ENCODE data around the gene BEND3.
A peak's percentile ranks its signal among the peaks of the same experiment; 100 is the strongest.
"Not testable (repeated sequence)": the region's sequence is repeated elsewhere in the genome, so short reads cannot be mapped to it uniquely, and the experiment has no call there.

BEND3 gene

DNA sequence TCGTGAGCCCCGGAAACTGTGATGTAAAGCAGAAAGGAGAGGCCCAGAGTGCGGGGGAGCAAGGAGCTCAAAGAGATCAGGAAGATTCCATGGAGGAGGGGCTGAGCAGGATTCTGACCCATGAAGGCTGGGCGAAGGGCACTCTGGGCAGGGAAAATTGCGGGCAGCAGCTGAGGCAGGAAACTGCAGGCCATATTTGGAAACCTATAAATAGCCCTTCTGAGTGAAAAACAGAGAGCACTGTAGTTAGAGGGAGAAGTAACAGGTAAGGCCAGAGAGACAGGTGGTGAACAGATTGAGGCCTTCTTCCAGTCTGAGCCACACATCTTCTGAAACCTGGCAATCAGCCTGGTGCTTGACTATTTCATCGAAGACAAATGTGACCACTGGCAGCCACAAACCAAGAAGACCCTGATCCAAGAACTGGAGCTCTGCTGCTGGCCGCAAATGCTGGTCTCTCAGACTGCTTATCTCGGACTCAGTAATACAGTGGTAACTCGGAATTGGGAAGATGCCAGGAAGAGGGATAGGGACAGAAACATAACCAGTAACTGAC lies 14.1 kb upstream of the BEND3 start:
- no peak for FAIRE-seq
- TF ChIP-seq POLR2A (IDR thresholded peaks at IDR 0.05; ENCODE audit: low read depth, low read length) = no peak
- DNase-seq (ENCODE audit: insufficient read length, low spot score) = no peak

DNA sequence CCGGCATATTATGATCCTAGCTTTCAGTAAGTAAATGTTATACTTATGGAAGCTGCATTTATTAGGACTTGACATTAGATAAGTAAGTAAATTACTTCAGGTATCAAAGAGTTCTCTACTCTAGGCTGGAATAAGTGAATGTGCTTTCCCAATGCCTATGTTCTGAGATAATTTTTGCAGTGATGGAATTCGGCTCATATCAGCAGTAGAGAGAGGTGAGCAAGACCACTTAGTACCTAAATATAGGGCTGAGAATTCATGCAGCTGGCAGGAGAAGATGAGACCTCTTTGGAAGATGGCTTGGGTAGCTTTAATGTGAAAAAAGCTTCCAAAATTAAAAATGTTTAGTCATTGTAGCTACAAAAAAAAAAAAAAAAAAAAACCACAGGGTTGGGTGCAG lies 13.3 kb upstream of the BEND3 start:
- TF ChIP-seq POLR2A (IDR thresholded peaks at IDR 0.05; ENCODE audit: low read depth, low read length) = no peak
- no peak for FAIRE-seq

DNA sequence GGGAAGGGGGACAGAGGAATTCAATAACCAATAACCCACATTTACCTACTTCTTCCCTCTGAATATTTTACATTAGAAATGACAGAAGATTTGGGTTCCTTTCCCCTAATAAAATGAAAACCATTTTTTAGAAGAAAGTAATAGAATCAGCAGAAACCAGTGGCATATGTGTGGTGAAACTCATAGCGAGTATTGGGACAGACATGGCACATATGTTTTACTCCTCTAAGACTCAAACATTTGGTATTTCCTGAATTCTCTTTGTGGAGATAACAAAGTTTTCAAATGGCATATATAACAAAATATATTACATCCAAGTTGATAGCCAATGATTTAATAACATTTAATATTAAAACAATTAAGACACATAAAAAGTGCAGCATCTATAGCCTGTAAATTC lies 12.9 kb upstream of the BEND3 start:
- no peak for TF ChIP-seq POLR2A (IDR thresholded peaks at IDR 0.05; ENCODE audit: low read depth, low read length)
- DNase-seq (ENCODE audit: insufficient read length, low spot score) = no peak
- FAIRE-seq = no peak

More for the DNA sequence above, 13.3 kb upstream of the BEND3 start:
- no peak for DNase-seq (ENCODE audit: insufficient read length, low spot score)

DNA sequence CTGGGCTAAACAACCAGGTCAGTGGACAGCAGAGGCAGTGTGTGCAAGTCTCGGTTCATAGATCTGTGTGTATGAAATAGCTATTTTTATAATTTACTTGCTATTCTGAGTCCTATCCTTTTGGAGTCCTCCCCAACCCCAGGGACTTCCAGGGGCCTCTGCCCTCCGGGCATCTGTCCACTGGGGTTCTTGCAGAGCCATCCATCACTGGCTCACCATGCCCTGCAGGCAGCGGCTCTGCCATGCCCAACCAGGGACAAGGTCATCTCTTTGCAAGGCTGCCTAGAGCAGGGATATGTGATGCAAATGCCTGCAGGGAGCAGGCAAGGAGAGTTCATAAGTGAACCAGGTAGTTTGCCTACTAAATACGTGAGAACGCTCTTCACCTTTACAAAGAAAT lies 10.5 kb upstream of the BEND3 start:
- FAIRE-seq (no peak), DNase-seq (ENCODE audit: insufficient read length, low spot score) (no peak)
- TF ChIP-seq POLR2A (IDR thresholded peaks at IDR 0.05; ENCODE audit: low read depth, low read length) = no peak

DNA sequence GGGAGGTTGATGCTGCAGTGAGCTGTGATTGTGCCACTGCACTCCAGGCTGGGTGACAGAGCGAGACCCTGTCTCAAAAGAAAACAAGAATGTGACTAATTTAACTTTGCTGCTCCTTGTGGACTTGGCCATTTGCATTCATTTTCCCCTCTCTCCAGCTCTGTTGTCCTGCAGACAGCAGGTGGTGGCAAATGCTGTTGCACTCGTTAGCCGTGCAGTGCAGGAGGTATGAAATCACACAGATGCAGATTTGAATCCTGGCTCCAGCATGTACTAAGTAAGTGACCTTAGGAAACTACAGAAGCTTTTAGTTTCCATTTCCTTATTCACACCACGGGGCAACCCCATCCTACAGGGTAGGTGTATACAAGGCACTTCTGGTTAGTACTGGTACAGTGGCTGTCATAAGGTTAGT lies 9.6 kb upstream of the BEND3 start:
- DNase-seq (ENCODE audit: insufficient read length, low spot score) (no peak), FAIRE-seq (no peak)
- TF ChIP-seq POLR2A (IDR thresholded peaks at IDR 0.05; ENCODE audit: low read depth, low read length) = no peak

DNA sequence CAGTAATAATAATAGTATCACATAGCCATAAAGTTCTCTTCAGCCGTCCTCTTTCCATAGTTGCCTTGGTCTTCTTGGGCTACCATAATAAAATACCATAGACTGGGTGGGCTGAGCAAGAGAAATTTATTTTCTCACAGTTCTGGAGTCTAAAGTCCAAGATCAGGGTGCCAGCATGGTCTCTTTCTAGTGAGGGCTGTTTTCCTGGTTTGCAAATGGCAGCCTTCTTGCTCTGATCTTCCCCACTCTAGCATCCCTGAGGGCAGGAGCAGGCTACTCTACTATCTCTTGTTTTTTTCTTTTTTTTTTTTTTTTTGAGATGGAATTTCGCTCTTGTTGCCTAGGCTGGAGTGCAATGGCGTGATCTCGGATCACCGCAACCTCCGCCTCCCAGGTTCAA lies 8.2 kb upstream of the BEND3 start:
- TF ChIP-seq POLR2A (IDR thresholded peaks at IDR 0.05; ENCODE audit: low read depth, low read length) = no peak
- DNase-seq (ENCODE audit: insufficient read length, low spot score) = no peak
- no peak for FAIRE-seq

DNA sequence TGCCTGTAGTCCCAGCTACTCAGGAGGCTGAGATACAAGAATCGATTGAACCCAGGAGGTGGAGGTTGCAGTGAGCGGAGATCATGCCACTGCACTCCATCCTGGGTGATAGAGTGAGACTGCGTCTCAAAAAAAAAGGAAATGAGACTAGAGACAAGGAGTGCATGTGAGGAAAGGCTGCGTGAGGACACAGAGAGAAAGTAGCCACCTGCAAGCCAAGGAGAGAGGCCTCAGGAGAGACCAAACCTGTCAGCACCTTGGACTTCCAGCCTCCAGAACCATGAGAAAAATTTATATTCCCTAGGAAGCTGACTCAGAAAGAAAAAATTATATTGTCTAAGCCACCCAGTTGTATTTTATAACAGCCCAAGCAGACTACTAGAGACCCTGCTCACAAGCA lies 7.4 kb upstream of the BEND3 start:
- TF ChIP-seq POLR2A (IDR thresholded peaks at IDR 0.05; ENCODE audit: low read depth, low read length) = no peak
- DNase-seq (ENCODE audit: insufficient read length, low spot score) = no peak
- FAIRE-seq = no peak

DNA sequence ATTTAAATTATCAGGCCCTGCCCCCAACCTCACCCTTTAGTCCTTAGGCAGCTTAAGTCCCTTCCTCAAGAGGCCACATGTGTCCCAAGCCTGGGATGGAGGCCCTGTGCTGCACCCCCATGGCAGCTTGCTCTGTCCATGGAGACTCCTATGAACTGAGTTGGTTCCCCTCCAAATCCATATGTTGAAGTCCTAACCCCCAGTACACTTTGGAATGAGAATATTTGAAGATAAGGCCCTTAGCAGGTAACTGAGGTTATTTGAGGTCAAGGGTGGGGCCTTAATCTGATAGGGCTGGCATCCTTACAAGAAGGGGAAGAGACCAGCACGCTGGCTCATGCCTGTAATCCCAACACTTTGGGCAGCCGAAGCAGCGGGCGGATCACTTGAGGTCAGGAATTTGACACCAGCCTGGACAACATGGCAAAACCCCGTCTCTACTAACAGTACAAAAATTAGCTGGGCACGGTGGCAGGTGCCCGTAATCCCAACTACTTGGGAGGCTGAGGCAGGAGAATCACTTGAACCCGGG lies 6.7 kb upstream of the BEND3 start:
- FAIRE-seq (no peak), DNase-seq (ENCODE audit: insufficient read length, low spot score) (no peak)

DNA sequence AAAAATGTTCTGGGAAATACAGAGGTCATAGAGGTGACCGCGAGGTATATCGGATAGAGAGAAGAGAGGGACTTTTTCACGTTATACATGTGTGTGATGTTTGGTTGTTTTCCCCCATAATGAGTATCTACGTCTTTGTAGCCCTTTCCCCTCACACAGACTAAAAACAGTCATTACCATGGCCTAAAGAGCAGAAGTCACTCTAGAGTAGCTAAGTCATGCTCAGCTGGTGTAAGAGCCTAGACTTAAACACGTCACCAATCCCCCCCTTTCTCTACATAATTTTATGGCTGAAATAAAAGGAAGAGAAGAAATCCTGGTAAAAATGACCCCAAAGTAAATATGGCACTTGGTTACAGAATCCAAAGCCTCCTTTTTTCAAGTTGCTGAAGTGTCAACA lies 6.0 kb upstream of the BEND3 start:
- DNase-seq (ENCODE audit: insufficient read length, low spot score) (no peak), FAIRE-seq (no peak)
- no peak for TF ChIP-seq POLR2A (IDR thresholded peaks at IDR 0.05; ENCODE audit: low read depth, low read length)

More for the DNA sequence above, 6.7 kb upstream of the BEND3 start:
- TF ChIP-seq POLR2A (IDR thresholded peaks at IDR 0.05; ENCODE audit: low read depth, low read length) = no peak

DNA sequence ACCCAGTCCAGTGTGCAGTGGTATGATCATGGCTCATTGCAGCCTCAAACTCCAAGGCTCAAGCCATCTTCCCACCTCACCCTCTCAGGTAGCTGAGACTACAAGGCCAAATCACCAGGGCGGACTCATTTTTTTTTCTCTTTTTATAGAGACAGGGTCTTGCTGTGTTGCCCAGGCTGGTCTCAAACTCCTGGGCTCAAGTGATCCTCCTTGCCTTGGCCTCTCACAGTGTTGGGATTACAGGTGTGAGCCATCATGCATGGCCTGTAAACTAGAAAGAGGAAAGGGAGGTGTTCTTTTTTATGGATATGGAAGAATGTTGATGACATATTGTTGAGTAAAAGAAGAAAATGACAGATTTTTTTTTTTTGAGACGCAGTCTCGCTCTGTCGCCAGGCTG lies 5.1 kb upstream of the BEND3 start:
- TF ChIP-seq POLR2A (IDR thresholded peaks at IDR 0.05; ENCODE audit: low read depth, low read length) = no peak
- DNase-seq (ENCODE audit: insufficient read length, low spot score) (no peak), FAIRE-seq (no peak)

DNA sequence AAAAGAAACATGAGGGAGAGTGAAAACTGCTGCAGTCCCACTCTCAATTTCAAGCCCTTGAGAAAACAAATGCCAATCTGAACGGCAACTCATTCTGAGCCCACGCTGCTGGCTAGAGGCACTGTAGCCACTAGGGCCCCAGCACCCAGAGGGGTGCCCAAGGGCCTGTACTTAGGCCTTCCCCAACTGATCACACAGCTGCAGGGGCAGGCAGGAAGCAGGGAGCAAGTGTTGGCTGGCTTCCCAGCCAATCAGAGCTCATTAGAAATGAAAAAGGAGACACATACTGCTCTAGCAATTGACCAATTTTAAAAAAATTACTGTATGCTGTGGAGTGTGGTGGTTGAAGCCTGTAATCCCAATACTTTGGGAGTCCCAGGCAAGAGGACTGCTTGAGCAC lies 3.7 kb upstream of the BEND3 start:
- FAIRE-seq = no peak
- no peak for TF ChIP-seq POLR2A (IDR thresholded peaks at IDR 0.05; ENCODE audit: low read depth, low read length)
- no peak for DNase-seq (ENCODE audit: insufficient read length, low spot score)

DNA sequence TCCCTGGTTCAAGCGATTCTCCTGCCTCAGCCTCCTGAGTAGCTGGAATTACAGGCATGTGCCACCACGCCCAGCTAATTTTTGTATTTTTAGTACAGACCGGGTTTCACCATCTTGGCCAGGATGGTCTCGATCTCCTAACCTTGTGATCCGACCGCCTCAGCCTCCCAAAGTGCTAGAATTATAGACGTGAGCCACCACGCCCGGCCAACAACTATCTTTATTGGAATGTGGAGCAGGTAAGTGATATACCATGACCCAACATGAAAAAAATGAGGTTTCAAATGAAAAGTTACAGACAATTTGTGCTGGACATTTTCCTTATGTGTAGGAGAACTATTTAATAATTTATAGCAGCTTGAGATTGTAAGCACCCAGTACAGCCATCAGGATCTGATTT lies 3.2 kb upstream of the BEND3 start:
- DNase-seq (ENCODE audit: insufficient read length, low spot score); FAIRE-seq: not testable (repeated sequence)

DNA sequence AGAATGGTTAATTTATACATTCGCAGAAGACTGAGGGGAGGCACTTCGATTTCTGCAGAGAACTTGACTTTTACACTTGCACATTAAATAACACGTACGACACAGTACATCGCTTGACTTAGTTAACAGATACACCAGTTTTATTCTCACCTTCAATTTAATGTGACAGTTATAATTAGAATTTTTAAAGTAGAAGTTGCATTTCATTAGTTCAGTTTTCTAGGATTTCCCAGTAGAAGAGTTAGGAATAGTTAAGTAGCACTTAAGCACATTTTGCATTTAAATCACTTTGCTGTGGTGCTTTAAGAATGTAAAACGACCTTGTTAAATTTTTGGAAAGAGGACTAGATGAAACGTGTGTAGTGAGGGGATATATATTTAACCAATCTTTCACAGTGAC lies 1.6 kb upstream of the BEND3 start:
- FAIRE-seq (no peak), DNase-seq (ENCODE audit: insufficient read length, low spot score) (no peak)
- TF ChIP-seq POLR2A (IDR thresholded peaks at IDR 0.05; ENCODE audit: low read depth, low read length) = no peak

DNA sequence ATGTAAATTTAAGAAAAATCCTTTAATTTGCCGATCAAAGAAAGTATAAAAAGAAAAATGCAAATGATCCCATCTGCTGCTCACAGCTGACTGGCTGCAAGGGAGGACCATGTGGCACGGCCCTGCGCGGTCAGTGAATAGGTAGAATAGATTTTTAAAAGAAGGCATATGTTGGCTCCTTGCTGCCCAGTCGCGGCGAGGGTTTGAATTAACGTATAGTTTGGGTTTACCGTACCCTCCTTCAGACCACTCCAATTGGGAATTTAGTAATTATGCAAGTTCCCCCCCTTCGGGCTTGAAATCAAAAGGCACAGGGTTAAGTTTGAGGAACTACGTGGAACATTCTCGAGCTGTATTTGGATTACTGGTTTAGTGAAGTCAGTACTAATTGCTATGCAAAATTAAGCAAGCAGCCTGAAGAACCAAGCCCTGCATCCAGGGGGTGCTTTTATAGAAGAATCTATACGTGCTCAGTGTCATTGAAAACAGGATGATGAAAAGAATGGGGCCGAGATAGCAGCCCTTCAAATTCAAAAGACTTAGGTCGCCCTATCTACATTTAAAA lies 1.1 kb upstream of the BEND3 start:
- FAIRE-seq (no peak), DNase-seq (ENCODE audit: insufficient read length, low spot score) (no peak)
- TF ChIP-seq POLR2A (IDR thresholded peaks at IDR 0.05; ENCODE audit: low read depth, low read length) = no peak

DNA sequence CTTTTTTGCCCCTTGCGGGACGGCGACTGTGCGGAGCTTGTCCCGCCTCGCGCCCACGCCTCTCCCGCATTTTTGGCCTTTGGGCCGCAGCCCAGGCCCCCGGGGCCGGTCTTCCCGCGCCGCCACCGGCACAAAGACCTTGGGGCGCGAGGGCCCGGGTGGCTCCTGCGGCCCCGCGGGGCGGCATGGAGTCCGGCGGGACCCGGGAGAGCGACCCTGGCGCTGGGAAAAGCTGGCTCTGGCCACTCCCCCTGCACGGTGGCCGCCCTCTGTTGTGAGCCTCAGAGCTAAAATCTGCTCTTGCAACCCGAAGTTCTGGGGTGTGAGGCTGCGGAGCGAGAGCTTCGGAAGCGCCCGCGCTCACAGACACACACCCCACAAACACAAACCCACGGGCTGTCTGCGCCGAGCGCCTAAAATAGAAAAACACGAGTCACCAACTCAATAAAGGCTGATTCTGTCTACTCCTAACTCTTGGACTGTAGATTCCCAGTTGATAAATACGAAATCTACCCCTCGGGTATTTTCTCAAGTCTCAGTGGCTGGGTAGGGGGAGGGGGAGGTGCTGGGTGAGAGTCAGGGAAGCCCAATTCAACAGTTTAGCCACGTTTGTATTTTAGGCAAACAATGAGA lies 496 bp upstream of the BEND3 start:
- DNase-seq (ENCODE audit: insufficient read length, low spot score) (peak; percentile 43), FAIRE-seq (no peak)
- no peak for TF ChIP-seq POLR2A (IDR thresholded peaks at IDR 0.05; ENCODE audit: low read depth, low read length)

Measured in H54 (cell line).